HepG2 (cell line): ENCODE data around the gene SLC43A1. TPM values are rescaled to one million over a fixed set of nuclear protein-coding genes. Genes with fewer than 3 reads are reported as not detected.

Source experiments
- DPF2 ChIP-seq: sonication (generic); formaldehyde crosslinking; IDR thresholded peaks from 2 replicates; pipeline ENCODE4 v1.4.0; 2020; ENCODE audit warnings: mild to moderate bottlenecking, low read depth, missing genetic modification reagents, borderline replicate concordance
- GATAD2A ChIP-seq: IDR thresholded peaks from 2 replicates; pipeline ENCODE4 v1.6.1; 2016
- HMG20B ChIP-seq: conservative IDR thresholded peaks from 2 replicates; pipeline ENCODE4 v1.6.1; 2016; ENCODE audit warnings: missing genetic modification reagents, missing compliant biosample characterization
- MIXL1 ChIP-seq: IDR thresholded peaks from 2 replicates; pipeline ENCODE4 v1.6.1; 2016
- NFAT5 ChIP-seq: sonication (generic); formaldehyde crosslinking; IDR thresholded peaks from 2 replicates; pipeline ENCODE4 v1.4.0; 2020; ENCODE audit warnings: missing genetic modification reagents
- ZNF687 ChIP-seq: sonication (generic); formaldehyde crosslinking; IDR thresholded peaks from 2 replicates; pipeline ENCODE4 v1.5.1; 2020; ENCODE audit warnings: mild to moderate bottlenecking, missing genetic modification reagents, moderate library complexity
- ZNF768 ChIP-seq: sonication (generic); formaldehyde crosslinking; IDR thresholded peaks from 2 replicates; pipeline ENCODE4 v1.4.0; 2020; ENCODE audit warnings: missing genetic modification reagents
- ZXDC ChIP-seq: sonication (generic); formaldehyde crosslinking; IDR thresholded peaks from 2 replicates; pipeline ENCODE4 v1.5.0; 2020; ENCODE audit warnings: mild to moderate bottlenecking, missing genetic modification reagents
- polyA plus RNA-seq, 8 experiments: library from polyadenylated mRNA; depleted of rRNA in 3 of 8; stranded (reverse) in 7 of 8; unstranded in 1 of 8; fragments of >200 nt; fragmentation: Illumina TruSeq in 4 of 8; extraction: Trizol in 4 of 8; gene quantifications; 2 replicates each; pipeline versions ENCODE4 v1.2.1 to v1.2.3, GENCODE V29; 2011 to 2016; ENCODE audit warnings: low read depth in 4 of 8, missing spikeins in 1 of 8, mixed read lengths in 1 of 8; ENCODE audit not compliant: insufficient read depth in 1 of 8
- total RNA-seq, 5 experiments: library from RNA; depleted of rRNA; stranded (reverse); fragments of >200 nt; fragmentation: Illumina TruSeq; extraction: Trizol; gene quantifications; 2 replicates each; pipeline ENCODE4 v1.2.3, GENCODE V29; 2016; ENCODE audit warnings: low read depth in 1 of 5
- TF ChIP-seq, protein P1 (sequence below): IDR thresholded peaks from 2 replicates; pipeline ENCODE4 v1.6.1; 2012; ENCODE audit warnings: inconsistent platforms
- TF ChIP-seq, protein P2 (sequence below): sonication (generic); formaldehyde crosslinking; IDR thresholded peaks from 2 replicates; pipeline ENCODE4; 2020; ENCODE audit warnings: missing genetic modification reagents, mild to moderate bottlenecking, borderline replicate concordance
- TF ChIP-seq, protein P3 (sequence below): sonication (generic); formaldehyde crosslinking; conservative IDR thresholded peaks from 2 replicates; pipeline ENCODE4 v1.5.0; 2020; ENCODE audit warnings: missing genetic modification reagents

Gene SLC43A1
- total and polyA plus RNA-seq, 2 of the 13 experiments (the other 11 are each of a cell fraction or from before 2014, with no cell fraction given), result 72.3 to 87.6 TPM

DNA sequence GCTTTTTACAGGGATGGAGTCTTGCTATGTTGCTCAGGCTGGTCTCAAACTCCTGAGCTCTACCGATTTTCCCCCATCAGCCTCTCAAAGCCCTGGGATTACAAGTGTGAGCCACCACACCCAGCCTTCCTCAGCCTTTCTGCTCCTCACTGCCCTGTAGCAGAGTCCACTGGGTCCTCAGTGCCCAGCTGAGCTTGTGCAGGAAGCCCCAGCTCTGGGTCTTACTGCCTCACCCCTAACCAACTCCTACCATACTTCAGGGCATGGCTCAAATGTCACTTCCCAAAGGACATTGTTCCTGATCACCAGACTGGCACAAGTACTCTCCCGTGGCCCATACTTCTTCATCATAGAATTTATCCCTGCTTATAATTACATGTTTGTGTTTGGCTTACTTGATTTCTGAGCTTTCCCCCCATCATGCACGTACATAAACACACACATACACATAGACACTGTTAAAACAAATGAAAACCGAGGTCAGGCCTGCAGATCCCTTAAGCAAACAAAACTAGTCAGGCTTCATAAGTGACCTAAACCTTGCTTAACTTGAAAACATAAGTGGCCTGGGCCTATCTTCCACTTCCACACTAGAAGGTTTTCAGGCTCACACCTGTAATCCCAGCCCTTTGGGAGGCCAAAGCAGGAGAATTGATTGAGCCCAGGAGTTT lies 74.6 kb downstream of the SLC43A1 start (continued):
- TF ChIP-seq NFAT5 (no peak), DPF2 (CRISPR knock-in tag) (peak; percentile 75; the same call in 1 of the 2 replicates), MIXL1 (CRISPR knock-in tag) (peak; percentile 23; the same call in 1 of the 2 replicates), ZNF687 (CRISPR knock-in tag) (peak; percentile 57), GATAD2A (CRISPR knock-in tag) (peak; percentile 79), HMG20B (CRISPR knock-in tag) (0 out of 2 replicates have a peak, but pooled peaks have one; percentile 35), ZXDC (no peak), ZNF768 (CRISPR knock-in tag) (no peak)
- TF ChIP-seq, protein P1, sequence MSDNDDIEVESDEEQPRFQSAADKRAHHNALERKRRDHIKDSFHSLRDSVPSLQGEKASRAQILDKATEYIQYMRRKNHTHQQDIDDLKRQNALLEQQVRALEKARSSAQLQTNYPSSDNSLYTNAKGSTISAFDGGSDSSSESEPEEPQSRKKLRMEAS, result no peak; the same call in 1 of the 2 replicates
- TF ChIP-seq, protein P2, sequence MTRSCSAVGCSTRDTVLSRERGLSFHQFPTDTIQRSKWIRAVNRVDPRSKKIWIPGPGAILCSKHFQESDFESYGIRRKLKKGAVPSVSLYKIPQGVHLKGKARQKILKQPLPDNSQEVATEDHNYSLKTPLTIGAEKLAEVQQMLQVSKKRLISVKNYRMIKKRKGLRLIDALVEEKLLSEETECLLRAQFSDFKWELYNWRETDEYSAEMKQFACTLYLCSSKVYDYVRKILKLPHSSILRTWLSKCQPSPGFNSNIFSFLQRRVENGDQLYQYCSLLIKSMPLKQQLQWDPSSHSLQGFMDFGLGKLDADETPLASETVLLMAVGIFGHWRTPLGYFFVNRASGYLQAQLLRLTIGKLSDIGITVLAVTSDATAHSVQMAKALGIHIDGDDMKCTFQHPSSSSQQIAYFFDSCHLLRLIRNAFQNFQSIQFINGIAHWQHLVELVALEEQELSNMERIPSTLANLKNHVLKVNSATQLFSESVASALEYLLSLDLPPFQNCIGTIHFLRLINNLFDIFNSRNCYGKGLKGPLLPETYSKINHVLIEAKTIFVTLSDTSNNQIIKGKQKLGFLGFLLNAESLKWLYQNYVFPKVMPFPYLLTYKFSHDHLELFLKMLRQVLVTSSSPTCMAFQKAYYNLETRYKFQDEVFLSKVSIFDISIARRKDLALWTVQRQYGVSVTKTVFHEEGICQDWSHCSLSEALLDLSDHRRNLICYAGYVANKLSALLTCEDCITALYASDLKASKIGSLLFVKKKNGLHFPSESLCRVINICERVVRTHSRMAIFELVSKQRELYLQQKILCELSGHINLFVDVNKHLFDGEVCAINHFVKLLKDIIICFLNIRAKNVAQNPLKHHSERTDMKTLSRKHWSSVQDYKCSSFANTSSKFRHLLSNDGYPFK (CRISPR knock-in tag), result no peak
- TF ChIP-seq, protein P3, sequence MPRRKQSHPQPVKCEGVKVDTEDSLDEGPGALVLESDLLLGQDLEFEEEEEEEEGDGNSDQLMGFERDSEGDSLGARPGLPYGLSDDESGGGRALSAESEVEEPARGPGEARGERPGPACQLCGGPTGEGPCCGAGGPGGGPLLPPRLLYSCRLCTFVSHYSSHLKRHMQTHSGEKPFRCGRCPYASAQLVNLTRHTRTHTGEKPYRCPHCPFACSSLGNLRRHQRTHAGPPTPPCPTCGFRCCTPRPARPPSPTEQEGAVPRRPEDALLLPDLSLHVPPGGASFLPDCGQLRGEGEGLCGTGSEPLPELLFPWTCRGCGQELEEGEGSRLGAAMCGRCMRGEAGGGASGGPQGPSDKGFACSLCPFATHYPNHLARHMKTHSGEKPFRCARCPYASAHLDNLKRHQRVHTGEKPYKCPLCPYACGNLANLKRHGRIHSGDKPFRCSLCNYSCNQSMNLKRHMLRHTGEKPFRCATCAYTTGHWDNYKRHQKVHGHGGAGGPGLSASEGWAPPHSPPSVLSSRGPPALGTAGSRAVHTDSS (CRISPR knock-in tag), result no peak
